GM12891 (cell line): ENCODE data around the gene HS6ST3. TPM values are rescaled to one million over a fixed set of nuclear protein-coding genes. Genes with fewer than 3 reads are reported as not detected.
"Not testable (repeated sequence)": the region's sequence is repeated elsewhere in the genome, so short reads cannot be mapped to it uniquely, and the experiment has no call there.

Source experiments
- DNase-seq: peaks from one replicate; pipeline ENCODE4 v3.0.0; 2011; ENCODE audit warnings: low spot score; ENCODE audit not compliant: insufficient read length
- FAIRE-seq: peaks from 2 replicates; lab custom pipeline; 2011; peaks lifted over from hg19 to GRCh38; lab: Jason Lieb, UNC
- PAX5 ChIP-seq: IDR thresholded peaks from 2 replicates; pipeline ENCODE4 v1.6.1; 2011; ENCODE audit warnings: low read length, moderate library complexity, mild to moderate bottlenecking; ENCODE audit not compliant: insufficient read depth, severe bottlenecking
- POLR2A ChIP-seq: IDR thresholded peaks from 2 replicates; pipeline ENCODE4 v1.6.1; 2011; ENCODE audit warnings: low read depth, low read length, control low read depth
- POLR2AphosphoS5 ChIP-seq: IDR thresholded peaks from 2 replicates; pipeline ENCODE4 v1.6.1; 2011; ENCODE audit warnings: low read depth, low read length, control low read depth
- POU2F2 ChIP-seq: IDR thresholded peaks from 2 replicates; pipeline ENCODE4 v1.6.1; 2011; ENCODE audit warnings: low read depth, mild to moderate bottlenecking, control low read depth, low read length, moderate library complexity
- SPI1 ChIP-seq: IDR thresholded peaks from 2 replicates; pipeline ENCODE4 v1.6.1; 2011; ENCODE audit warnings: low read depth, low read length, control low read depth
- TAF1 ChIP-seq: IDR thresholded peaks from 2 replicates; pipeline ENCODE4 v1.6.1; 2011; ENCODE audit warnings: low read depth, low read length, control low read depth
- polyA plus RNA-seq: library from polyadenylated mRNA; unstranded; fragments of >200 nt; gene quantifications from one replicate; pipeline ENCODE4 v1.2.1, GENCODE V29; 2012; ENCODE audit warnings: low read depth, missing spikeins, inconsistent platforms; ENCODE audit not compliant: missing spikeins

The HS6ST3 gene
- not detected for polyA plus RNA-seq

GRCh38 chr13:96089749-96090239, at the start of gene HS6ST3:
HS6ST3 (plus strand) TSS chr13:96090107.
- FAIRE-seq = peak; percentile 66
- TF ChIP-seq TAF1 (no peak), POLR2AphosphoS5 (no peak), SPI1 (no peak), POU2F2 (no peak), POLR2A (no peak), PAX5 (no peak)
- DNase-seq = peak; percentile 34

DNA sequence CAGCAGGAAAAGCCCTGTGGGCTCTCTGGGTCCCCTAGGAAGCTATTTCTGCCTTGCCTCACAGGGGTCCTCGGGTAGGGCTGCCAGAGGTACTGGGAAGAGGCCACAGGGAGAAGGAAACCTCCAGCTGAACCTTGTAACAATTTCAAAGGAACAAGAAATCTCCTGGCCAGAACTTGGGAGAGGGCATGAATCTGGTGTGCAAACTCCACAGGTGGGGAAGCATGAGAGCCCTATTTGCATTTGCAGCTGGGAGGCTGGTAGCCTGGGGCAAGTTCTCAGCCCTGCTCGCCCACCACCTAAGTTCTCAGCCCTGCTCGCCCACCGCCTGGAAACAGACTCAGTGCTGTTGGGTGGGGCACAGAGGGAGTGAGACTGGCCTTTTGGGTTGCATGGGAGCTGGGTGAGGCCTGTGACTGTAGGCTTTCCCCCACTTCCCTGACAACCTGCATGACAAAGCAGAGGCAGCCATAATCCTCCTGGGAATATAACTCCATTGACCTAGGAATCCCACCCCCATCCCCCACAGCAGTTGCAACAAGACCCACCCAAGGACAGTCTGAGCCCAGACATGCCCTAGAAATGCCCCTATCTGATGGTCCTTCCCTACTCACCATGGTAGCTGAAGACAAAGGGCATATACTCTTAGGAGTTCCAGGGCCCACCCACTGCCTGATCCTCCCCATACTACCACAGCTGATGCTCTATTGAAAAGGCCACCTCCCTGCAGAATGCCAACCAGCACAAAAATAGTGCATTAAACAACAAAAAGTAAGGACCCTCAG, 48.4 kb upstream of the HS6ST3 start:
- TF ChIP-seq PAX5 (no peak), POU2F2 (no peak), POLR2A (no peak), POLR2AphosphoS5 (no peak)
- FAIRE-seq = no peak
- no peak for DNase-seq

DNA sequence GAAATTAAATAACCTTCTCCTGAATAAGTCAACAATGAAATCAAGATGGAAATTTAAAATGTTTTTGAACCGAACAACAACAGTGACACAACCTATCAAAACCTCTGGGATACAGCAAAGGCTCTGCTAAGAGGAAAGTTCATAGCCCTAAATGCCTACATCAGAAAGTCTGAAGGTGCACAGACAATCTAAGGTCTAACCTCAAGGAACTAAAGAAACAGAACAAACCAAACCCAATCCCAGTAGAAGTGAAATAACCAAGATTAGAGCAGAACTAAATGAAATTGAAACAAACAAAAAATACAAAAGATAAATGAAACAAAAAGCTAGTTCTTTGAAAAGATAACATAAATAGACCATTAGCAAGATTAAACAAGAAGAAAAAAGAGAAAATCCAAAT, 45.7 kb upstream of the HS6ST3 start:
- DNase-seq (no peak), FAIRE-seq (no peak)
- TF ChIP-seq TAF1 (no peak), POLR2A (no peak), POU2F2 (no peak), SPI1 (no peak), PAX5 (no peak)

GRCh38 chr13:96046449-96047126, 43.3 kb upstream of the HS6ST3 start:
- FAIRE-seq, DNase-seq: not testable (repeated sequence)

- FAIRE-seq, DNase-seq: not testable (repeated sequence)
These were observed 39.0 kb upstream of the HS6ST3 start for GRCh38 chr13:96050955-96051354.

DNA sequence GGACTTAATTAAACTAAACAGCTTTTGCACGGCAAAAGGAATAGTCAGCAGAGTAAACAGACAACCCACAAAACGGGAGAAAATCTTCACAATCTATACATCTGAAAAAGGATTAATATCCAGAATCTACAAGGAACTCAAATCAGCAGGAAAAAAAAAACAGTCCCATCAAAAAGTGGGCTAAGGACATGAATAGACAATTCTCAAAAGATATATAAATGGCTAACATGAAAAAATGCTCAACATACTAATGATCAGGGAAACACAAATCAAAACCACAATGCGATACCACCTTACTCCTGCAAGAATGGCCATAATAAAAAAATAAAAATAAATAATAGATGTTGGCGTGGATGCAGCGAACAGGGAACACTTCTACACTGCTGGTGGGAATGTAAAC, 38.4 kb upstream of the HS6ST3 start:
- not testable (repeated sequence) for FAIRE-seq, DNase-seq

- DNase-seq, FAIRE-seq: not testable (repeated sequence)
These were observed 38.0 kb upstream of the HS6ST3 start for GRCh38 chr13:96051946-96052345.

GRCh38 chr13:96052656-96053002, 37.3 kb upstream of the HS6ST3 start:
- DNase-seq = peak; percentile 22
- TF ChIP-seq POU2F2 (no peak), POLR2A (no peak), PAX5 (no peak), SPI1 (peak; percentile 7; the same call in 1 of the 2 replicates), POLR2AphosphoS5 (no peak)
- peak; percentile 60 for FAIRE-seq

DNA sequence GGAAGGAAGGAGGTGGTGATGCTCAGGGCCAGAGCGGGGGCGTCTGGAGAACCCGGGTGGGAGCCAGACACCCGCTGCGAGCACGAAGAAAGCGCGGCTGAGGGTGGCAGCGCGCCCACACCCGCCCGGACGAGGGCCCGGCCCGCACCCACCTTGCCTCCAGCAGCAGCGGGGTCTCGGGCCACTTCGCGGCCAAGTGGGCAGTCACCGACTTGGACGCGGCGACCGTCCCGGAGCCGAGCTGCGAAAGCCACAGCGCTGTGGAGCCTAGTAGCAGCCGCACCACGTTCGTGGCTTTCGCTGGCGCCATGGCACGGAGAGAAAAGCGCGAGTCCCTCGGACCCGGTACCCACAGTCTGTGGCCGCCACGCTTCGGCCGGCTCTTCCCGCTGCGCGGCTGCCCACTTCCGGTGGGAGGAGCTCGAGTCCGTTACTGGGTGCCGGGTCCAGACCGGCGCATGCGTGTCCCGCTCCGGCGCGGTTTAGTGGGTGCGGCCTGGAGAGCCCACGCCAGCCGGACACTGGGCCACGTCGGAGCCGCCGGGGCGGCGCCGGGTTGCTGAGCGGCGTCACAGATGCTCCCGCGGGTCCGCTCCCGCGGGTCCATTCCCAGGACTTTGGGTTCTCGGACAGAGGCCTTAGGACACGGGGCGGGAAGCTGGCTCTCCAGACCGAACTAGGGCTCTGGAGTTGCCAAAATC, 36.8 kb upstream of the HS6ST3 start, which contains the start of gene UGGT2:
TSS of gene UGGT2 (minus strand) at position 399 of the 701 bp plus-strand sequence. CDS start at position 310, 89 bp downstream.
- DNase-seq (peak; percentile 92), FAIRE-seq (peak; percentile 93)
- peak; percentile 84 for TF ChIP-seq POLR2A
- TF ChIP-seq TAF1 = 0 out of 2 replicates have a peak, but pooled peaks have one; percentile 44
- peak; percentile 84 for TF ChIP-seq POLR2AphosphoS5
- peak; percentile 71 for TF ChIP-seq POU2F2
- peak; percentile 21 for TF ChIP-seq PAX5
- no peak for TF ChIP-seq SPI1

DNA sequence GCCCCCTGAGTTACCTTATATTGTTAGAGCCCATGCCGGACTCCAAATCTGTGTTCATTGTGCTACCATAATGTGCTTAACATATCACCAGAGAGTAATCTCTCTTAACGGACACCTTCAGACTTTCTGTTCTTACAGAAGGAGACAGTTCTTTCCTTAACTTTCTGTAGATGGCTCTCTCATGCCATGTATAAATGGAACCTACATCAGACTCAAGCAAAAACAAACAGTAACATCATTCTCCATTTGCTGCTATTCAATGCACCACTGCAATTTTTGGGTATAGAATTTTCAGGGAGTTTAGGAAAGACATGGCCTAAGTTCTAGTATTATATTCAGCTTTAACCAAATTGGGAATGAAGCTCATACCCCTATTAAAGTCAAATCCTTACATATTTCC, 24.1 kb upstream of the HS6ST3 start:
- FAIRE-seq = no peak
- DNase-seq = no peak
- TF ChIP-seq PAX5 = no peak
- no peak for TF ChIP-seq SPI1
- no peak for TF ChIP-seq POLR2AphosphoS5
- no peak for TF ChIP-seq POLR2A
- TF ChIP-seq TAF1 = no peak
- no peak for TF ChIP-seq POU2F2
